Measurements from ENCODE around the gene NEK10.

Gene NEK10

DNA sequence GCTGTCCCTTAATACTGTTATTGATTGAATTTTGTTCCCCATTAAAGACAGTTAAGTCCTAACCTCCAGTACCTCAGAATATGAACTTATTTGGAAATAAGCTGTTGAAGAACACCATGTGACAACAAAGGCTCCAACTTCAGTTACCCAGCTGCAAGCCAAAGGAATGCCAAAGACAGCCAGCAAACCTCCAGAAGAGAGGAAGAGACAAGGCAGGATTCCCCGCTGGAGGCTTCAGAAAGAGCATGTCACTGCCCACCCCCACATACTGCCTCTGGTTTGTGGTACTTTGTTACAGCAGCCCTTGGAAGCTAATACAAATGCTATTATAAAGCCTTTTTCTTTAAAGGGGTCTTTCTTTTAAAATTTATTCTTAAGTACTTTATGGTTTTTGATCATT is 18.4 kb upstream of the NEK10 start:
- Histone ChIP-seq H3K4me3 (ENCODE audit: low read depth in 1 of 2, low read length in 1 of 2) (no peak overlapping the region), H3K27me3 (no peaks in the 10 kb centered on the region), H3K36me3 (no peaks in the 10 kb centered on the region), H3K27ac (no peak overlapping the region), H3K4me1 (ENCODE audit: control insufficient read depth in 1 of 2, insufficient read depth in 1 of 2, low read depth in 1 of 2, low read length in 1 of 2) (peaks cover 10 to 14% of the 10 kb centered on the region in 2 experiments), H3K9me3 (no peaks in the 10 kb centered on the region)
- TF ChIP-seq, protein P1, sequence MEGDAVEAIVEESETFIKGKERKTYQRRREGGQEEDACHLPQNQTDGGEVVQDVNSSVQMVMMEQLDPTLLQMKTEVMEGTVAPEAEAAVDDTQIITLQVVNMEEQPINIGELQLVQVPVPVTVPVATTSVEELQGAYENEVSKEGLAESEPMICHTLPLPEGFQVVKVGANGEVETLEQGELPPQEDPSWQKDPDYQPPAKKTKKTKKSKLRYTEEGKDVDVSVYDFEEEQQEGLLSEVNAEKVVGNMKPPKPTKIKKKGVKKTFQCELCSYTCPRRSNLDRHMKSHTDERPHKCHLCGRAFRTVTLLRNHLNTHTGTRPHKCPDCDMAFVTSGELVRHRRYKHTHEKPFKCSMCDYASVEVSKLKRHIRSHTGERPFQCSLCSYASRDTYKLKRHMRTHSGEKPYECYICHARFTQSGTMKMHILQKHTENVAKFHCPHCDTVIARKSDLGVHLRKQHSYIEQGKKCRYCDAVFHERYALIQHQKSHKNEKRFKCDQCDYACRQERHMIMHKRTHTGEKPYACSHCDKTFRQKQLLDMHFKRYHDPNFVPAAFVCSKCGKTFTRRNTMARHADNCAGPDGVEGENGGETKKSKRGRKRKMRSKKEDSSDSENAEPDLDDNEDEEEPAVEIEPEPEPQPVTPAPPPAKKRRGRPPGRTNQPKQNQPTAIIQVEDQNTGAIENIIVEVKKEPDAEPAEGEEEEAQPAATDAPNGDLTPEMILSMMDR (IDR thresholded peaks at IDR 0.05), result no peak

DNA sequence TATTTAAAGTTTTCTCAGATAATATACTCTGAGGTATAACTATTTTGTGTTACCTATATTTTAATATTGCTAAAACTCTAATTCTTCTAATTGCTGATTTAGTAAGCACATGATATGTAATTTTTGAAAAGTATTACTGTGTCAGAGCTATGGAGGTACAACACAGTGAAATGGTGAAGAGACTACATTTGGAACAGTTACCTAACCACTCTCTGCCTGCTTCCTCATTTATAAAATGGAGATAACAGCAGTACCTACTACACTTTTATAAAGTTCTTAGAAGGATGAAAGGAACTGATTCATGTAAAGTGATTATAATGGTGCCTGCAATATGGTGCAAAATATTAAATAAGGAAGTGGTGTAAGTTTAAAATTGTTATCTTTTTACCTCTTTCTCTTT is 16.3 kb upstream of the NEK10 start:
- Histone ChIP-seq H3K4me1 (ENCODE audit: control insufficient read depth in 1 of 2, insufficient read depth in 1 of 2, low read depth in 1 of 2, low read length in 1 of 2) (peaks cover 10 to 14% of the 10 kb centered on the region in 2 experiments), H3K27me3 (no peaks in the 10 kb centered on the region), H3K4me3 (ENCODE audit: low read depth in 1 of 2, low read length in 1 of 2) (no peak overlapping the region), H3K9me3 (no peaks in the 10 kb centered on the region), H3K27ac (peak overlapping the region; percentile 67), H3K36me3 (no peaks in the 10 kb centered on the region)
- TF ChIP-seq, protein P1 (IDR thresholded peaks at IDR 0.05), result no peak

DNA sequence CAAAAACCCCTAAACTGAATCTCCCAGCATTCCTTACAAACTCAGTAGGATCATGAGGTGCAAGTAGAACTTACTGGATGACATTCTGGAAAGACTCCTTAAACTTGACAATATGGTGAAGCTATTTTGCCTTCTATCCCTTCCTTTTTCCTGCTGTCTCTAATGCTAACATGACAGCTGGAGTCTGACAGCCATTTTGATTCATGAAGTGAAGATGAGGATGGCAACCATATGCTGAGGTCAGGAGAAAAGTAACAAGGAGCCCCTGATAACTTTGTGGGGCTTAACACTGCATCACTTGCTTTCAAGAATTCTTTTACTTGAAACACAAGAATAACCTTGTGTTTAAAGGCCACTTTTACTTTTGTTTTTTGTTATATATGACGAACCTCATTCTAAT is 15.0 kb upstream of the NEK10 start:
- TF ChIP-seq, protein P1 (IDR thresholded peaks at IDR 0.05), result no peak
- no peaks in the 10 kb centered on the region for H3K36me3 ChIP-seq

DNA sequence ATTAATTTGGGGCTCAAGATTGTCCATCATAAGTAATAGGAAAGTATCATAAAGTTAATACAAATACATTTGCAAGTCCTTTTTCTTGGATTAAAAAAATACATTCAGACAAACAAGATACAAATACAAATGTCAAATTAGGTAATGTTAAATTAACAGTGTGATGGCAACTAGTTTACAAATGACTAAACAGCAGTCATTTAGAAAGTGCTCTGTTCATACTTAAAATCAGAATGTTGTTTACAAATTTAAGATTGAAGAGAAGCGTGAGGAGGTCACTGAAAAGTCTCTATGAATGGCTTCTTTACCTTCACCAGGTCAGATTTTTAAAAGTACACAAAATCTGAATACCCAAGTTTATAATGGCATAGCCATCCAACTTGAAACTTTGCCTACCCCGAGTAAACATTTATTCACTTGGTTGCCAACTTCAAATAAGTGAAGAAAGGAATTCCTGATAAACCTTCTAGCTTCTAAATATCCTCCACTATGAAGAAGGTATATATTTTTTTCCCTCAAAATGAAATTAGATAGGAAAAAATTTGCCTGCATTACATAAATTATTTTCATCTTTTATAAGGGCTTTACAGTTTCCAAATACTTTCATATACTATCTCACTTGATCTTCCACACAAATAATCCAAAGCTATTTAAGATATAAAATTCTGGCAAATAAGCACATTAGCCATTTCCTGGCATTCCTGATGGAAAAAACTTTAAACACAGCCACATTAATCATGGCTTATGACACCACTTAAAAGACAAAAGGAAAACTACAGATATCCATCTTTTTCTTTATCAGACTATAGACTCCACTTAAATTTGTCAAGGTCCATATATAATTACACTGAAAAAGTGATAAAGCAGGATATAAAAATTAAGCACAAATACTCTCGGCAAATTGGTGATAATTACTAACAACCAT is 11.5 kb upstream of the NEK10 start:
- no peaks in the 10 kb centered on the region for H3K9me3 ChIP-seq
- no peak overlapping the region for H3K27ac ChIP-seq
- H3K4me1 ChIP-seq (ENCODE audit: control insufficient read depth in 1 of 2, insufficient read depth in 1 of 2, low read depth in 1 of 2, low read length in 1 of 2), result peaks cover 4 to 7% of the 10 kb centered on the region in 2 experiments
- H3K36me3 ChIP-seq, result no peaks in the 10 kb centered on the region
- TF ChIP-seq, protein P1 (IDR thresholded peaks at IDR 0.05), result no peak
- no peak overlapping the region for H3K4me3 ChIP-seq (ENCODE audit: low read depth in 1 of 2, low read length in 1 of 2)
- no peaks in the 10 kb centered on the region for H3K27me3 ChIP-seq

More for the DNA sequence above, 15.0 kb upstream of the NEK10 start:
- H3K4me1 ChIP-seq (ENCODE audit: control insufficient read depth in 1 of 2, insufficient read depth in 1 of 2, low read depth in 1 of 2, low read length in 1 of 2), result peaks cover 10 to 14% of the 10 kb centered on the region in 2 experiments
- no peaks in the 10 kb centered on the region for H3K9me3 ChIP-seq
- no peaks in the 10 kb centered on the region for H3K27me3 ChIP-seq
- no peak overlapping the region for H3K27ac ChIP-seq
- H3K4me3 ChIP-seq (ENCODE audit: low read depth in 1 of 2, low read length in 1 of 2), result no peak overlapping the region

DNA sequence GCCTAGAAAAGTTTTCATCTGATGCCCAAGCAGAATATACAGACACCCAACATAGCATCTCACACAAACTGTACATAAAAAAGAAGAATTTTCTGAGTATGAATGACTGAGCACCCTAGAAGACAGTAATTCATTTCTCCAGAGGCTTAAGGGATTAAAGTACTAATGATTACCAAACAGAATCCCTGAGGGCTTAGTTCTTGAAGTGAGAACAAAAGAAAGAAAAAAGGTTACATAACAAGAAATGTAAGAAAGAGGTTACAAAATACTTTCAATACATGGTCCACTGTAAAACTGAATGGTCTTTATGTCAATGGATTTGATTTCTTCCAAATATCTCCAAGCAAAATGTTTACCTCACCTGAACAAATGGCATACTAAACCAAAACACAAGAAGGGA is 9.1 kb upstream of the NEK10 start:
- Histone ChIP-seq H3K36me3 (no peaks in the 10 kb centered on the region), H3K27ac (no peak overlapping the region), H3K4me3 (ENCODE audit: low read depth in 1 of 2, low read length in 1 of 2) (no peak overlapping the region), H3K27me3 (no peaks in the 10 kb centered on the region), H3K9me3 (no peaks in the 10 kb centered on the region), H3K4me1 (ENCODE audit: control insufficient read depth in 1 of 2, insufficient read depth in 1 of 2, low read depth in 1 of 2, low read length in 1 of 2) (no peaks in the 10 kb centered on the region)
- TF ChIP-seq, protein P1 (IDR thresholded peaks at IDR 0.05), result no peak
